ENCODE data around the gene RND2.
"Not testable (repeated sequence)": the region's sequence is repeated elsewhere in the genome, so short reads cannot be mapped to it uniquely, and the experiment has no call there.

RND2 gene

GRCh38 chr17:43024407-43025289 is at the start of gene RND2:
Gene RND2 (plus strand): TSS chr17:43025231. CDS start chr17:43025348, 117 bp downstream.
- DNase-seq, result peak; percentile 29 to 76

- DNase-seq, result no peak
These were observed 49.8 kb upstream of the RND2 start for GRCh38 chr17:42975265-42975664.

GRCh38 chr17:42975701-42976100 is 49.3 kb upstream of the RND2 start:
- DNase-seq, result not testable (repeated sequence)

- peak in 1 of 2 experiments; percentile 35 for DNase-seq
These were observed 45.3 kb upstream of the RND2 start, which contains the start of gene PTGES3L for GRCh38 chr17:42979511-42980273. Gene PTGES3L (minus strand): TSS chr17:42980080. CDS start chr17:42980053, 27 bp downstream.

- DNase-seq, result peak; percentile 71 to 86
These were observed 44.7 kb upstream of the RND2 start, which contains the start of gene RUNDC1 for GRCh38 chr17:42980274-42980765. Gene RUNDC1 (plus strand): TSS chr17:42980565. CDS start chr17:42980577, 12 bp downstream.

- no peak for DNase-seq
These were observed 44.1 kb upstream of the RND2 start for GRCh38 chr17:42980766-42981397.

- no peak for DNase-seq
These were observed 42.8 kb upstream of the RND2 start for GRCh38 chr17:42982266-42982665.

GRCh38 chr17:42985225-42985624 is 39.8 kb upstream of the RND2 start:
- no peak for DNase-seq

- no peak for DNase-seq
These were observed 35.9 kb upstream of the RND2 start for GRCh38 chr17:42989141-42989540.

GRCh38 chr17:42989726-42990652 is 35.0 kb upstream of the RND2 start:
- no peak for DNase-seq

GRCh38 chr17:42991471-42991870 is 33.6 kb upstream of the RND2 start:
- no peak for DNase-seq

GRCh38 chr17:42992872-42993271 is 32.2 kb upstream of the RND2 start:
- DNase-seq, result no peak

GRCh38 chr17:42993913-42994312 is 31.1 kb upstream of the RND2 start:
- DNase-seq, result not testable (repeated sequence)

- DNase-seq, result no peak
These were observed 27.5 kb upstream of the RND2 start for GRCh38 chr17:42997390-42997983.

- peak; percentile 98 to 99 for DNase-seq
These were observed 26.8 kb upstream of the RND2 start, which contains the start of gene RPL27 for GRCh38 chr17:42997984-42998938. Gene RPL27 (plus strand): TSS chr17:42998419. CDS start chr17:42998751, 332 bp downstream.

- DNase-seq, result no peak
These were observed 26.0 kb upstream of the RND2 start for GRCh38 chr17:42999003-42999525.

GRCh38 chr17:43000894-43001293 is 24.1 kb upstream of the RND2 start:
- not testable (repeated sequence) for DNase-seq

GRCh38 chr17:43003542-43004172 is 21.4 kb upstream of the RND2 start:
- no peak for DNase-seq

Data from NCI-H446 (cell line).